HG02588 (cell line): ENCODE data around the gene ZNF79.

Experiments used
- ATAC-seq: cut with Tn5 transposase; IDR thresholded peaks from one replicate; pipeline ENCODE4 v1.9.1; 2021; ENCODE audit warnings: mild to moderate bottlenecking, moderate library complexity; ENCODE audit not compliant: unreplicated experiment

The ZNF79 gene

GRCh38 chr9:127397646-127398274 lies 26.4 kb upstream of the ZNF79 start:
- ATAC-seq: peak; percentile 0

GRCh38 chr9:127398275-127398647 lies 25.9 kb upstream of the ZNF79 start:
- ATAC-seq: no peak

- ATAC-seq: no peak
These were observed 25.3 kb upstream of the ZNF79 start for GRCh38 chr9:127398715-127399400.

GRCh38 chr9:127399736-127400269 lies 24.4 kb upstream of the ZNF79 start:
- ATAC-seq: no peak

GRCh38 chr9:127402401-127403090 lies 21.6 kb upstream of the ZNF79 start:
- ATAC-seq: no peak

GRCh38 chr9:127403507-127404192 lies 20.5 kb upstream of the ZNF79 start:
- ATAC-seq: no peak

GRCh38 chr9:127404631-127405030 lies 19.6 kb upstream of the ZNF79 start:
- no peak for ATAC-seq

- no peak for ATAC-seq
These were observed 18.6 kb upstream of the ZNF79 start for GRCh38 chr9:127405344-127406125.

- no peak for ATAC-seq
These were observed 17.2 kb upstream of the ZNF79 start for GRCh38 chr9:127406799-127407491.

GRCh38 chr9:127407492-127407843 lies 16.7 kb upstream of the ZNF79 start:
- ATAC-seq: no peak

- ATAC-seq: no peak
These were observed 13.1 kb upstream of the ZNF79 start for GRCh38 chr9:127411122-127411521.

GRCh38 chr9:127415141-127415540 lies 9.0 kb upstream of the ZNF79 start:
- no peak for ATAC-seq

- ATAC-seq: no peak
These were observed 8.5 kb upstream of the ZNF79 start for GRCh38 chr9:127415657-127416056.

- no peak for ATAC-seq
These were observed 6.8 kb upstream of the ZNF79 start for GRCh38 chr9:127417131-127418036.

GRCh38 chr9:127418037-127418471 lies 6.1 kb upstream of the ZNF79 start:
- ATAC-seq: no peak

- ATAC-seq: no peak
These were observed 4.8 kb upstream of the ZNF79 start for GRCh38 chr9:127419348-127419747.

GRCh38 chr9:127421057-127421456 lies 3.1 kb upstream of the ZNF79 start:
- no peak for ATAC-seq

GRCh38 chr9:127422133-127422782 lies 1.9 kb upstream of the ZNF79 start:
- ATAC-seq: no peak
